Fibroblast of skin of abdomen (primary cell): ENCODE measurements around the gene OPALIN.

Experiments used
- DNase-seq: peaks from one replicate; pipeline ENCODE4 v3.0.0-alpha.2; 2013

Gene OPALIN

DNA sequence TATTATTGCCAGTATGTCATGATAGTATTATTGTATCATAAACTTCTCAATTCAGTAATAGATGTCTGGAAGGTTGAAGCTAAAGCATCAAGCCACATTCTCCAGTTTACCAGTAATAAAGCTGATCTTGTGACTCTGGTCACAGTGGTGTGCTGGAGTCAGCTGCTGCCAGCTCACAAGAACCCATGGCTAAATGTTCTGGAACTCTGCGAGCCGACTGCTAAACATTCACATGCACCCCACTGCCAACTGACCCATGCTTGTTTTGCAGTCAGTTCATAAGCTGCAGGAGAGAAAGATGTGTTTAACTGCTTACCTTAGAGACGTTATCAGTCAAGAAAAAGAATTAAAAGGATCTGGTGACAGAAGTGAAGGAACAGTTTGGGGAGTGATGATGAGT lies 60.4 kb downstream of the OPALIN start:
- DNase-seq: no peak

GRCh38 chr10:96297486-96297885 lies 61.3 kb downstream of the OPALIN start:
- DNase-seq: no peak

- DNase-seq: no peak
These were observed 63.3 kb downstream of the OPALIN start for GRCh38 chr10:96295475-96295874.
